Measurements from ENCODE around the gene FAM149B1. TPM values are rescaled to one million over a fixed set of nuclear protein-coding genes. Genes with fewer than 3 reads are reported as not detected.

Gene FAM149B1
- total RNA-seq, 2 experiments from 2014 or later = 11.1 to 12.6 TPM

DNA sequence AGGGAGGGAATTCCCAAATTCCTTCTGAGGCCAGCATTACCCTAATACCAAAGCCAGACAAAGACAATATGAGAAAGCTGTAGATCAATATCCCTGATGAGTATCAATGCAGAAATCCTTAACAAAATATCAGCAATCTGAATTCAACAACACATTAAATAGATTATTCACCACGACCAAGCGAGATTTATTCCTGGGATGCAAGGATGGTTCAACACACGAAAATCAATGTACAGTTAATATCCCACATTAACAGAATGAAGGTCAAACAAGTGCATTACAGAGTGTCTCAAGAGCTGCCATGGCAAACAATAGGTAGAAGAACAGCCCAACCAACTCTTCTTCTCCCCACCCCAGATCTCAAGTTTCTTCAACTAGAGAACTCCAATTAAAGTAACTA lies 6.3 kb upstream of the FAM149B1 start:
- Mint-ChIP-seq H3K36me3 (peaks cover 35% of the 10 kb centered on the region), H3K4me3 (no peak overlapping the region), H3K9me3 (no peaks in the 10 kb centered on the region), H3K4me1 (peaks cover 49% of the 10 kb centered on the region), H3K27me3 (no peaks in the 10 kb centered on the region), H3K27ac (peak overlapping the region; percentile 10)
- DNase-seq = no peak

DNA sequence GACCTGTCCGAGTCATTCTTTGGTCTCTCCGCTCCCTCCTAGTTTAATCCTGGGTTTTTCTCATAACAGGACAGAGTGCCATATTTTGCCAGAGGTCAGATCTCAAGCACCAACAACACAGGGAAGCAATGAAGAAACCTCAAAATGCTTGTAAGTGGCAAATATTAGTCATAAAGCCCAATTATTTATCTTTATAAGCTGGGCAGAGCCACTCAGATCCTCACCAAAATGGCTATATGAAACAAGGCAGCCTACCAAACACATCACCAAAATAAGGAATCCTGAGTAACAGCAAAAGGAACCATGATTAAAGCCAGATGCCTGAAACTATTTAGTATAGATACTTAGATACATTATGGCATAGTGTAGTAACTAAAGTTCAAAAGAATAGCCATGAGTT lies 4.8 kb upstream of the FAM149B1 start:
- Mint-ChIP-seq H3K27me3 (no peaks in the 10 kb centered on the region), H3K27ac (peak overlapping the region; percentile 47), H3K4me3 (no peak overlapping the region), H3K4me1 (peaks cover 53% of the 10 kb centered on the region), H3K36me3 (peaks cover 45% of the 10 kb centered on the region), H3K9me3 (no peaks in the 10 kb centered on the region)
- DNase-seq = no peak

DNA sequence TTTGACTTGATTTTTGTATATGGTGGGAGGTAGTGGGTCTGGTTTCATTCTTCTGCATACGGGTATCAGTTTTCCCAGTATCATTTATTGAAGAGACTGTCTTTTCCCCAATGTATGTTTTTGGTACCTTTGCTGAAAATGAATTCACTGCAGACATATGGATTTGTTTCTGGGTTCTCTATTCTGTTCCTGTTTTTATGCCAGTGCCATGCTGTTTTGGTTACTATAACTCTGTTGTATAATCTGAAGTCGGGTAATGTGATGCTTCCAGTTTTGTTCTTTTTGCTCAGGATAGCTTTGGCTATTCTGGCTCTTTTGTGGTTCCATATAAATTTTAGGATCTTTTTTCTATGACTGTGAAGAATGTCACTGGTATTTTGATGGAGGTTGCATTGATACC lies 947 bp upstream of the FAM149B1 start:
- Mint-ChIP-seq H3K27me3 (no peaks in the 10 kb centered on the region), H3K4me1 (peaks cover 38% of the 10 kb centered on the region), H3K36me3 (peaks cover 31% of the 10 kb centered on the region), H3K4me3 (peak overlapping the region; percentile 100), H3K27ac (peak overlapping the region; percentile 99), H3K9me3 (no peaks in the 10 kb centered on the region)
- DNase-seq = no peak

DNA sequence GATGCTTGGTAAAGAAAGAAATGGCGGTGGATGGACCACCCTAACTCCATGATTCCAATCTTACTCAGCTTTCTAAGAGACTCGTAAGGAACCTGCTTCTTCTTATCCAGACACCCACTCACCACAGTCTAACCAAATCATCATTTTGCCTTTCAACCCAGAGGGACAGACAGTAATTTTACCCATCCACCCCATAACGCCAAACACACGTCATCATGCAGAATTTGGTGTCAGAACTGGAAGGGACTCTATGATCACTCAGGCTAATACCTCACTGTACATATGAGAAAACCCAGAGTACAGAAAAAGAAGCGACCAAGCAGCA lies 499 bp upstream of the FAM149B1 start:
- H3K4me3 Mint-ChIP-seq = peak overlapping the region; percentile 100
- H3K27me3 Mint-ChIP-seq = no peaks in the 10 kb centered on the region
- H3K27ac Mint-ChIP-seq = peak overlapping the region; percentile 99
- H3K4me1 Mint-ChIP-seq = peaks cover 35% of the 10 kb centered on the region
- DNase-seq = no peak
- H3K9me3 Mint-ChIP-seq = no peaks in the 10 kb centered on the region
- peaks cover 28% of the 10 kb centered on the region for H3K36me3 Mint-ChIP-seq

DNA sequence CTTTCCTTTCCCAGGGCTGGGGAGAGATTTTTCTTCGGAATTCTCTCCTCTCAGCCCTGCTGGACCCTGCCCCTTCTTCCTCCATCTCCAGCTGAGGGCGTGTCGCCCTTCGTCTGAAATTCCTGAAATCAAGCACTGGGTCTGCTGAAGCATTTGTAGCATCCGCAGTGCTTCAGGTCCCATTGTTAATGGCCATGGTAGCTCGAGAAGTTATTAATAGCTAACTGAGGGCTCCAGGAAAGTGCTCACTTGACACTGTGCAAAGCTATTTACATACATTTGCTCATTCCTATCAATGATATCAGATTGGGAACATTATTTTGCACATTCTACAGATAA lies 515 bp downstream of the FAM149B1 start:
- Mint-ChIP-seq H3K27me3 (no peaks in the 10 kb centered on the region), H3K36me3 (peaks cover 26% of the 10 kb centered on the region), H3K4me3 (peak overlapping the region; percentile 100), H3K4me1 (peaks cover 33% of the 10 kb centered on the region), H3K27ac (peak overlapping the region; percentile 86), H3K9me3 (no peaks in the 10 kb centered on the region)
- no peak for DNase-seq

DNA sequence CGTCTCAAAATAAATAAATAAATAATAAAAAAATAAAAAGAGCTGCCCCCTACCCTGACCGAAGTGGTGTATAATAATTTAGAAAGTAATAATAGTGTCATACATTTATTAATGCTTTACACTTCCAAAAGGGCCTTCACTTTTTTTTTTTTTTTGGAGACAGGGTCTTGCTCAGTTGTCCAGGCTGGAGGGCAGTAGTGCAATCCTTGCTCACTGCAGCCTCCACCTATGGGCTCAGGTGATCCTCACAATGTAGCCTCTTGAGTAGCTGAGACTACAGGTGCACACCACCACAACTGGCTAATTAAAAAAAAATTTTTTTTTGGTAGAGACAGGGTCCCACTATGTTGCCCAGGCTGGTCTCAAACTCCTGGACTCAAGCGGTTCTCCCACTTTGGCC lies 1.4 kb downstream of the FAM149B1 start:
- no peaks in the 10 kb centered on the region for H3K9me3 Mint-ChIP-seq
- H3K4me3 Mint-ChIP-seq = peak overlapping the region; percentile 100
- H3K4me1 Mint-ChIP-seq = peaks cover 28% of the 10 kb centered on the region
- H3K27me3 Mint-ChIP-seq = no peaks in the 10 kb centered on the region
- no peak overlapping the region for H3K27ac Mint-ChIP-seq
- H3K36me3 Mint-ChIP-seq = peaks cover 22% of the 10 kb centered on the region
- no peak for DNase-seq

DNA sequence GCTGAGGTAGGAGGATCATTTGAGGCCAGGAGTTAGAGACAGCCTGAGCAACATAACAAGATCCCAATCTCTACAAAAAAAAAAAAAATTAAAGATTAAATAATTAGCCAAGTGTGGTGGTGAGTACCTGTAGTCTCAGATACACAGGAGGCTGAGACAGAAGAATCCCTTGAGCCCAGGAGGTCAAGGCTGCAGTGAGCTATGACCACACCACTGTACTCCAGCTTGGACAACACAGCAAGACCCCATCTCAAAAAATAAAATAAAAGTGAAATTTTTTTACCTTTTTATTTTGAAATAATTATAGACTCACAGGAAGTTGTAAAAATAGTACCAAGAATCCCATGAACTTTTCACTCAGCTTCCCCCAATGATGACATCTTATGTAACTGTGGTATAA lies 4.9 kb downstream of the FAM149B1 start:
- DNase-seq = no peak
- Mint-ChIP-seq H3K9me3 (no peaks in the 10 kb centered on the region), H3K27ac (no peak overlapping the region), H3K27me3 (no peaks in the 10 kb centered on the region), H3K4me1 (peaks cover 8% of the 10 kb centered on the region), H3K36me3 (peaks cover 3% of the 10 kb centered on the region), H3K4me3 (no peak overlapping the region)

DNA sequence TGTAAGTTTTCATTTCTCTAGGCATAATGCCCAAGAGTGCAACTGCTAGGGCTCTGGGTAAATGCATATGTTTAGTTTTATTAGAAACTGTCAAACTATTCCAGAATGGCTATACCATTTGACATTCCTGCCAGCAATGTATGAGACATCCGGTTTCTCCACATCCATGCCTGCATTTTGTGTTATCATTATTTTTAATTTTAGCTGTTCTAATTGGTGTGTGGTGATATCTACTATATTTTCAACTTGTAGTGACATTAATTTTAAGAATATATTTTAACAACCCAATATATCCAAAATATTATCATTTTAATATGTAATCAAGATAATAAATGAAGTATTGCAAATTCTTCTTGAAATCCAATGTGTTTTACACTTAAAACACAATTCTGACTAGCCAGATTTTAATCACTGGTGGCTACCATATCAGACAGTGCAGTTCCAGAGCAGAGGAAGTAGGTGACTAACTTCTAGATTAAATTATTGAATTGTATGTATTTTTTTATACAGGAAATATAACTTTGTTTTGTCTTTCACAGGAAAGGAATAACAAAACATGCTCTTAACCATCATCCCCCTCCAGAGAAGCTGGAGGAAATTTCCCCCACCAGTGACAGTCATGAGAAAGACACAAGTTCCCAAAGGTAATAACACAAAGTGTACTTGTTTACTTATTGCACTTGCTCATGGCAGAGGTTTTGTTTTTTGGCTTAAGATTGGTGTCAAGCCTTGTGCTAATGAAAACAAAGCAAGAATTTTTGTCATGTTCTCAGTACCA lies 6.4 kb downstream of the FAM149B1 start:
- no peaks in the 10 kb centered on the region for H3K9me3 Mint-ChIP-seq
- no peak for DNase-seq
- peaks cover 5% of the 10 kb centered on the region for H3K36me3 Mint-ChIP-seq
- no peak overlapping the region for H3K27ac Mint-ChIP-seq
- H3K27me3 Mint-ChIP-seq = no peaks in the 10 kb centered on the region
- H3K4me1 Mint-ChIP-seq = peaks cover 4% of the 10 kb centered on the region
- no peak overlapping the region for H3K4me3 Mint-ChIP-seq

DNA sequence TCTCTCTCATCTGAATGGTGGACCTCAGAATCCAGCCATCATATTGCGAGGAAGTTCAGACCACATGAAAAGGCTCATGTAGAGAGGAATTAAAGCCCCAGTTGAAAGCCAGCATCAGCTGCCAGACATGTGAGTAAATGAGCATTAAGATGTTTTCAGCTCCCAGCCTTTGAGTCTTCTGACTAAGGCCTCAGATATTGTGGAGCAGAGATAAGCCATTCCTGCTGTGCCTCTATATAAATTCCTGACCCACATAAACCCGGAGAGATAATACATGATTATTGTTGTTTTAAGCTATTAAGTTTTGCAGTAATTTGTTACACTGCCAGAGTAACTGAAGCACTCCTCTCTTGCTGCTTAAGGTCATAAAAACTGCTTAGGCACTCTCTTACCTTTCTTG lies 14.6 kb downstream of the FAM149B1 start:
- H3K4me3 Mint-ChIP-seq = no peak overlapping the region
- H3K27ac Mint-ChIP-seq = no peak overlapping the region
- peaks cover 18% of the 10 kb centered on the region for H3K36me3 Mint-ChIP-seq
- no peaks in the 10 kb centered on the region for H3K9me3 Mint-ChIP-seq
- DNase-seq = no peak
- H3K4me1 Mint-ChIP-seq = no peaks in the 10 kb centered on the region
- no peaks in the 10 kb centered on the region for H3K27me3 Mint-ChIP-seq

DNA sequence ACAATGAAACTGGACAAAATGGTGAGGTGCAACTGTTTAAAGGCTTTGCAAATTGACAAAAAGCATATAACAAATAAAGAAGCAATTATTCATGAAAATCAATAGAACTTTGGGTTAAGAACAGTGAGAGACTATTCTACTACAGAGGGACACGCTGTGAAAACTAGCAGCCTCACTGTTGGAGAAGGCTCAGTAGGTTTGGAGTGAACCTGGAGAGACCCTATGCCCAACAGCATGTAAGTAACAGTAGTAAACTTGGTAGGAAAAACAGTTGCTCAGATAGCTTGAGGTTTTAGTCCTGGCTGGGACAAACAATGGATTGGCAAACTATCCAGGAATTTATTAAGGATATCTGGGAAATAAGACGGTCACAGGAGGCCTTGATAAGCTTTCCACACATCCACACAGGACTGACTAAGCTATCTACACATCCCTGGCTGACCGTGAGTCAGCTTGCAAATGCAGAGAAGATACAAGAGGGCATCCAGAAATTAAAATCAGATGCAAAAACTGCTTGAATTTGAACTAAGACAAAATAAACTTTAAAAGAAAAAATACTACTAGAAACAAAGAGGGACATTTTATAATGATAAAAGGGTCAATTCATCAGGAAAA lies 15.9 kb downstream of the FAM149B1 start:
- Mint-ChIP-seq H3K36me3 (peaks cover 14% of the 10 kb centered on the region), H3K4me1 (no peaks in the 10 kb centered on the region), H3K4me3 (no peak overlapping the region), H3K9me3 (no peaks in the 10 kb centered on the region), H3K27me3 (no peaks in the 10 kb centered on the region), H3K27ac (no peak overlapping the region)
- no peak for DNase-seq

DNA sequence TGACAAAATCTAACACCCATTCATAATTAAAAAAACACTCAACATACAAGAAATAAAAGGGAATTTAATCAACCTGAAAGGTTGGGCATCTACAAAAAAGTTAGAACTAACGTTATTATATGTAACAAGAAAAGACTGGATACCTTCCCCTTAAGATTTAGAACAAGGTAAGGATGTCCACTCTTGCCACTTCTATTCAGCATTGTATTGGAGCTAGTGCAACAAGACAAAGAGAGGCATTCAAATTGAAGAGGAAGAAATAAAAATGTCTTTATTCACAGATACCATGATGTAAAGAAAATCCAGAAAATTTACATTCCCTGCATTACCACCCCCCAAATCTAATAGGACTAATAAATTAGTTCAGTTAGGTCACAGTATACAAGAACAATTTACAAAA lies 18.3 kb downstream of the FAM149B1 start:
- H3K9me3 Mint-ChIP-seq = no peaks in the 10 kb centered on the region
- DNase-seq = no peak
- peaks cover 11% of the 10 kb centered on the region for H3K36me3 Mint-ChIP-seq
- H3K4me1 Mint-ChIP-seq = no peaks in the 10 kb centered on the region
- no peaks in the 10 kb centered on the region for H3K27me3 Mint-ChIP-seq
- no peak overlapping the region for H3K4me3 Mint-ChIP-seq
- no peak overlapping the region for H3K27ac Mint-ChIP-seq

DNA sequence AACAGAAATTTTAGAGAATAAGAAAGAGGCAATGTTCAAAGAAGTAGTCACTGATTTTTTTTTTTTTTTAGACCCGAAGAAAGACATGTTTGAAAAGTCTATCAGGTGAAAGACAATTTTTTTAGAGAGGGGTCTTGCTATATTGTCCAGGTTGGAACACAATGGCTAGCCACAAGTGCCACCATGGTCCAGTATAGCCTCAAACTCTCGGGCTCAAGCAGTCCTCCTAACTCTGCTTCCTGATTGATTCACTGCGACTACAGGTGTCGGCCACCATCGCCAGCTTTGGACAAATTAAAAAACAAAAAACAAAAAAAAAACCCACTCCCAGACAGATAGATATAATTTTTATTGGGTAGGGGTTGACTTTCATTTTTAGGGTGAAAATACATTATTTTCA lies 22.3 kb downstream of the FAM149B1 start:
- Mint-ChIP-seq H3K9me3 (no peaks in the 10 kb centered on the region), H3K4me1 (no peaks in the 10 kb centered on the region), H3K27ac (no peak overlapping the region), H3K4me3 (no peak overlapping the region), H3K36me3 (no peaks in the 10 kb centered on the region), H3K27me3 (no peaks in the 10 kb centered on the region)
- no peak for DNase-seq

DNA sequence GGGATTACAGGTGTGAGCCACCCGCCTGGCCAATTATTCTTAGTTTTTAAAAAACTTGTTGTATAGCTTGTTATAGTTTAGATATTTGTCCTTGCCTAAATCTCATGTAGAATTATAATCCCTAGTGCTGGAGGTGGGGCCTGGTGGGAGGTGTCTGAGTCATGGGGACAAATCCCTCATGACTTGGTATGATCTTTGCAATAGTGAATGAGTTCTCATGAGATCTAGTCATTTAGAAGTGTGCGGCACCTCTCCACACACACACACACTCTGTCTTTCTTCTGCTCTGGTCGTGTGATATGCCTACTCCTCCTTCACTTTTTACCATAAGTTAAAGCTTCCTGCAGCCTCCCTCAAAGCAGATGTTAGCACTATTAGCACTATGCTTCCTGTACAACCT lies 37.2 kb downstream of the FAM149B1 start:
- no peaks in the 10 kb centered on the region for H3K4me1 Mint-ChIP-seq
- H3K27me3 Mint-ChIP-seq = no peaks in the 10 kb centered on the region
- H3K4me3 Mint-ChIP-seq = no peak overlapping the region
- H3K27ac Mint-ChIP-seq = no peak overlapping the region
- peaks cover 5% of the 10 kb centered on the region for H3K9me3 Mint-ChIP-seq
- H3K36me3 Mint-ChIP-seq = peaks cover 14% of the 10 kb centered on the region
- DNase-seq = no peak

DNA sequence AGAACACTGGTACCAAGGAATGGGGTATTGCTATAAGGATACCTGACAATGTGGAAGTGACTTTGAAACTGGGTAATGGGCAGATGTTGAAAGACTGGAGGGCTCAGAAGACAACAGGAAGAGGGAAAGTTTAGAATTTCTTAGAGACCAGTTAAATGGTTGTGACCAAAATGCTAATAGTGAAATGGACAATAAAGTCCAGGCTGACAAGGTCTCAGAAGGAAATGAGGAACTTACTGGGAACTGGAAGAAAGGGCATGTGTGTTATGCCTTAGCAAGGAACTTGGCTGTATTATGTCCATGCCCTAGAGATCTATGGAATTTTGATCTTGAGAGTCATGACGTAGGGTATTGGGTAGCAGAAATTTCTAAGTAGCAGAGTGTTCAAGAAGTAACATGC lies 38.0 kb downstream of the FAM149B1 start:
- DNase-seq = no peak
- H3K4me1 Mint-ChIP-seq = peaks cover 2% of the 10 kb centered on the region
- H3K9me3 Mint-ChIP-seq = peaks cover 5% of the 10 kb centered on the region
- H3K4me3 Mint-ChIP-seq = no peak overlapping the region
- H3K27me3 Mint-ChIP-seq = no peaks in the 10 kb centered on the region
- H3K36me3 Mint-ChIP-seq = peaks cover 14% of the 10 kb centered on the region
- H3K27ac Mint-ChIP-seq = no peak overlapping the region

DNA sequence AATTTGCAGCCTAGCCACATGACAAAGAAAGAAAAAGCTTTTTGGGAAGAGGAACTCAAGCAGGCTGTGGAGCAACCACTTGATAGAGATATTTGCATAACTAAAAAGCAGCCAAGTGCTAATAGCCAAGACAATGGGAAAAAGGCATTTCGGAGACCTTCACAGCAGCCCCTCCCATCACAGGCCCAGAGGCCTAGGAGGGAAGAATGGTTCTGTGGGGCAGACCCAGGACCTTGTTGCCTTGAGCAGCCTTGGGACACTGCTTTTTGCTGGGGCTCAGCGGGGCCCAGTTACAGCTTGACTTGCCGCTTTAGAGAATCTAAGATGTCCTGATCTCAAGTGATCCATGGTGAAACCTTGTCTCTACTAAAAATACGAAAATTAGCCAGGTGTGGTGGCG lies 38.5 kb downstream of the FAM149B1 start:
- Mint-ChIP-seq H3K27ac (no peak overlapping the region), H3K4me3 (no peak overlapping the region), H3K9me3 (peaks cover 5% of the 10 kb centered on the region), H3K27me3 (no peaks in the 10 kb centered on the region), H3K36me3 (peaks cover 14% of the 10 kb centered on the region), H3K4me1 (peaks cover 2% of the 10 kb centered on the region)
- no peak for DNase-seq

DNA sequence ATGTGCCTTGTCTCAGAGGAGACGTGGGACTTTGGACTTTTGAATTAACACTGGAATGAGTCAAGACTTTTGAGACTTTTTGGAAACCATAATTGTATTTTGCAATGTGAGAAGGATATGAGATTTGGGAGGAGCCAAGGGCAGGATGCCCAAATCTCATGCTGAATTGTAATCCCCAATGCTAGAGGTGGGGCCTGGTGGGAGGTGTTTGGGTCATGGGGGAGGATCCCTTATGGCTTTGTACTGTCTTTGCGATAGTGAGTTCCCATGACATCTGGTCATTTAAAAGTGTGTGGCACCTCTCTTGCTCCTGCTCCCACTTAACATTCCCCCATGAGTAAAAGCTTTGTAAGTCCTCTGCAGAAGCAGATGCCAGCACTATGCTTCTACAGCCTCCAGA lies 40.0 kb downstream of the FAM149B1 start:
- Mint-ChIP-seq H3K27me3 (no peaks in the 10 kb centered on the region), H3K4me3 (no peak overlapping the region), H3K4me1 (peaks cover 2% of the 10 kb centered on the region), H3K36me3 (peaks cover 17% of the 10 kb centered on the region), H3K27ac (no peak overlapping the region), H3K9me3 (peaks cover 5% of the 10 kb centered on the region)
- DNase-seq = no peak
